ENCODE data around the gene MYO15A.

- TF ChIP-seq CTCF (IDR thresholded peaks at IDR 0.05; ENCODE audit: poor library complexity) (no peak), EZH2phosphoT487 (IDR thresholded peaks at IDR 0.05; ENCODE audit: low read depth, severe bottlenecking, unreplicated experiment) (no peak), EZH2 (IDR thresholded peaks at IDR 0.05; ENCODE audit: borderline replicate concordance) (no peak)
Observed at GRCh38 chr17:18157354-18157985, 48.9 kb downstream of the MYO15A start.

Data from hepatocyte (in vitro differentiated cells).